ENCODE results near the gene LNPK. TPM values are rescaled to one million over a fixed set of nuclear protein-coding genes. Genes with fewer than 3 reads are reported as not detected.

The LNPK gene
- total and polyA plus RNA-seq, 2 experiments from 2014 or later: 15.4 to 48.5 TPM

GRCh38 chr2:175976391-175977157 is 25.5 kb downstream of the LNPK start:
- Histone ChIP-seq H3K79me2 (no peaks in the 10 kb centered on the region), H3K4me3 (no peak overlapping the region), H3K9me3 (ENCODE audit: low read depth) (no peaks in the 10 kb centered on the region), H3K36me3 (replicated peaks; ENCODE audit: insufficient read depth, low read depth) (no peaks in the 10 kb centered on the region), H3K4me1 (ENCODE audit: insufficient read depth) (peaks cover 5% of the 10 kb centered on the region), H3K9me2 (replicated peaks; ENCODE audit: insufficient read depth) (no peaks in the 10 kb centered on the region), H3K27ac (no peak overlapping the region), H3K4me2 (no peak overlapping the region), H4K20me1 (ENCODE audit: insufficient read depth, poor library complexity, severe bottlenecking) (no peaks in the 10 kb centered on the region), H2AFZ (no peak overlapping the region), H3K27me3 (no peaks in the 10 kb centered on the region)
- TF ChIP-seq CTCF (IDR thresholded peaks at IDR 0.05; ENCODE audit: poor library complexity) (no peak), EZH2phosphoT487 (IDR thresholded peaks at IDR 0.05; ENCODE audit: low read depth, severe bottlenecking, unreplicated experiment) (no peak), EZH2 (IDR thresholded peaks at IDR 0.05; ENCODE audit: borderline replicate concordance) (no peak)
- no peak for DNase-seq (ENCODE audit: low spot score)
- 97% methylated on average over 2 of the region's 2 CpGs for WGBS (ENCODE audit: low lambda C conversion rate, missing lambda C conversion rate)

- no peak for DNase-seq (ENCODE audit: low spot score)
- no peaks in the 10 kb centered on the region for H3K4me1 ChIP-seq (ENCODE audit: insufficient read depth)
- no peaks in the 10 kb centered on the region for H3K36me3 ChIP-seq (replicated peaks; ENCODE audit: insufficient read depth, low read depth)
- no peaks in the 10 kb centered on the region for H4K20me1 ChIP-seq (ENCODE audit: insufficient read depth, poor library complexity, severe bottlenecking)
- no peak overlapping the region for H3K4me3 ChIP-seq
- no peak for TF ChIP-seq EZH2phosphoT487 (IDR thresholded peaks at IDR 0.05; ENCODE audit: low read depth, severe bottlenecking, unreplicated experiment)
- no peak for TF ChIP-seq EZH2 (IDR thresholded peaks at IDR 0.05; ENCODE audit: borderline replicate concordance)
- TF ChIP-seq CTCF (IDR thresholded peaks at IDR 0.05; ENCODE audit: poor library complexity): no peak
- H2AFZ ChIP-seq: no peak overlapping the region
- H3K27ac ChIP-seq: no peak overlapping the region
- no peak overlapping the region for H3K4me2 ChIP-seq
- H3K79me2 ChIP-seq: no peaks in the 10 kb centered on the region
- no peaks in the 10 kb centered on the region for H3K9me3 ChIP-seq (ENCODE audit: low read depth)
- H3K27me3 ChIP-seq: no peaks in the 10 kb centered on the region
- no peaks in the 10 kb centered on the region for H3K9me2 ChIP-seq (replicated peaks; ENCODE audit: insufficient read depth)
- WGBS (ENCODE audit: low lambda C conversion rate, missing lambda C conversion rate): 81% methylated on average over 1 of the region's 1 CpG
Measured at GRCh38 chr2:175973373-175973772, 28.7 kb downstream of the LNPK start.

- peaks cover 2% of the 10 kb centered on the region for H3K79me2 ChIP-seq
- no peaks in the 10 kb centered on the region for H3K36me3 ChIP-seq (replicated peaks; ENCODE audit: insufficient read depth, low read depth)
- no peaks in the 10 kb centered on the region for H3K4me1 ChIP-seq (ENCODE audit: insufficient read depth)
- 96% methylated on average over 3 of the region's 3 CpGs for WGBS (ENCODE audit: low lambda C conversion rate, missing lambda C conversion rate)
- TF ChIP-seq CTCF (IDR thresholded peaks at IDR 0.05; ENCODE audit: poor library complexity) (no peak), EZH2 (IDR thresholded peaks at IDR 0.05; ENCODE audit: borderline replicate concordance) (no peak), EZH2phosphoT487 (IDR thresholded peaks at IDR 0.05; ENCODE audit: low read depth, severe bottlenecking, unreplicated experiment) (no peak)
- no peaks in the 10 kb centered on the region for H3K9me3 ChIP-seq (ENCODE audit: low read depth)
- H3K27me3 ChIP-seq: no peaks in the 10 kb centered on the region
- H3K27ac ChIP-seq: no peak overlapping the region
- DNase-seq (ENCODE audit: low spot score): no peak
- no peaks in the 10 kb centered on the region for H3K9me2 ChIP-seq (replicated peaks; ENCODE audit: insufficient read depth)
- H3K4me3 ChIP-seq: no peak overlapping the region
- no peak overlapping the region for H3K4me2 ChIP-seq
- H4K20me1 ChIP-seq (ENCODE audit: insufficient read depth, poor library complexity, severe bottlenecking): no peaks in the 10 kb centered on the region
- no peak overlapping the region for H2AFZ ChIP-seq
Measured at GRCh38 chr2:175966839-175967238, 35.2 kb downstream of the LNPK start.

Measured in hepatocyte (in vitro differentiated cells).